ENCODE results near the gene SCAF1.

The SCAF1 gene

GRCh38 chr19:49624967-49625910, 16.8 kb upstream of the SCAF1 start:
- no peak overlapping the region for H3K27ac ChIP-seq
- H3K27me3 ChIP-seq (ENCODE audit: control insufficient read depth, insufficient read depth, low read length) = no peaks in the 10 kb centered on the region
- H3K4me1 ChIP-seq = no peaks in the 10 kb centered on the region
- H3K36me3 ChIP-seq (ENCODE audit: control insufficient read depth, insufficient read depth, low read length) = no peaks in the 10 kb centered on the region
- no peak overlapping the region for H2AFZ ChIP-seq
- H3K9me3 ChIP-seq (ENCODE audit: control insufficient read depth, low read length) = no peaks in the 10 kb centered on the region
- H3K9ac ChIP-seq = no peak overlapping the region
- TF ChIP-seq, protein P1, sequence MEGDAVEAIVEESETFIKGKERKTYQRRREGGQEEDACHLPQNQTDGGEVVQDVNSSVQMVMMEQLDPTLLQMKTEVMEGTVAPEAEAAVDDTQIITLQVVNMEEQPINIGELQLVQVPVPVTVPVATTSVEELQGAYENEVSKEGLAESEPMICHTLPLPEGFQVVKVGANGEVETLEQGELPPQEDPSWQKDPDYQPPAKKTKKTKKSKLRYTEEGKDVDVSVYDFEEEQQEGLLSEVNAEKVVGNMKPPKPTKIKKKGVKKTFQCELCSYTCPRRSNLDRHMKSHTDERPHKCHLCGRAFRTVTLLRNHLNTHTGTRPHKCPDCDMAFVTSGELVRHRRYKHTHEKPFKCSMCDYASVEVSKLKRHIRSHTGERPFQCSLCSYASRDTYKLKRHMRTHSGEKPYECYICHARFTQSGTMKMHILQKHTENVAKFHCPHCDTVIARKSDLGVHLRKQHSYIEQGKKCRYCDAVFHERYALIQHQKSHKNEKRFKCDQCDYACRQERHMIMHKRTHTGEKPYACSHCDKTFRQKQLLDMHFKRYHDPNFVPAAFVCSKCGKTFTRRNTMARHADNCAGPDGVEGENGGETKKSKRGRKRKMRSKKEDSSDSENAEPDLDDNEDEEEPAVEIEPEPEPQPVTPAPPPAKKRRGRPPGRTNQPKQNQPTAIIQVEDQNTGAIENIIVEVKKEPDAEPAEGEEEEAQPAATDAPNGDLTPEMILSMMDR (IDR thresholded peaks at IDR 0.05) = no peak
- no peak overlapping the region for H3K4me3 ChIP-seq (ENCODE audit: low read depth, low read length)
- H3K4me2 ChIP-seq (ENCODE audit: low read length) = no peak overlapping the region
- H3K79me2 ChIP-seq = peaks cover 9% of the 10 kb centered on the region

DNA sequence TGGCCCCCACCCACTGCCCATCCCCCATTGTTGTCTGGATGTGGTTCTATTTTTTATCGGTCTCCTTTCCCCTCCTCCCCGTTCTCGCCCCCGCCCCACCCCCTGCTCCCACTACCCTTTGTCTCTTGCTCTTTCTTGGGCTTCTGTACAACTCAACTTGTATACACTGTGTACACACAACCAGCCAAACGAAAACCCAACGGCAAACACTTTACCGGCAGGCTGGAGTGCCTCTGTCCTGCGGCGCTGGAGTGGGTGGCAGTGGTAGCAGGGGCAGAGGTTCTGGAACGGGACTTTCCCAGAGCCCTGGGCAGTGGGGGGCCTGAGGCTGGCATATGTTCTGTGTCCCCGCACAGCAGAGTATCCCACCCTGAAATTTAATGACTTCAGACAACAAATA, 15.8 kb upstream of the SCAF1 start:
- Histone ChIP-seq H3K27me3 (ENCODE audit: control insufficient read depth, insufficient read depth, low read length) (no peaks in the 10 kb centered on the region), H3K79me2 (peaks cover 4% of the 10 kb centered on the region), H2AFZ (no peak overlapping the region), H3K27ac (no peak overlapping the region), H3K9ac (no peak overlapping the region), H3K9me3 (ENCODE audit: control insufficient read depth, low read length) (no peaks in the 10 kb centered on the region), H3K36me3 (ENCODE audit: control insufficient read depth, insufficient read depth, low read length) (no peaks in the 10 kb centered on the region), H3K4me2 (ENCODE audit: low read length) (no peak overlapping the region), H3K4me3 (ENCODE audit: low read depth, low read length) (no peak overlapping the region), H3K4me1 (peaks cover 6% of the 10 kb centered on the region)
- TF ChIP-seq, protein P1 (IDR thresholded peaks at IDR 0.05) = no peak

- Histone ChIP-seq H2AFZ (no peak overlapping the region), H3K27me3 (ENCODE audit: control insufficient read depth, insufficient read depth, low read length) (no peaks in the 10 kb centered on the region), H3K79me2 (no peaks in the 10 kb centered on the region), H3K27ac (no peak overlapping the region), H3K9ac (no peak overlapping the region), H3K4me2 (ENCODE audit: low read length) (no peak overlapping the region), H3K36me3 (ENCODE audit: control insufficient read depth, insufficient read depth, low read length) (no peaks in the 10 kb centered on the region), H3K9me3 (ENCODE audit: control insufficient read depth, low read length) (no peaks in the 10 kb centered on the region), H3K4me1 (peaks cover 6% of the 10 kb centered on the region), H3K4me3 (ENCODE audit: low read depth, low read length) (no peak overlapping the region)
- TF ChIP-seq, protein P1 (IDR thresholded peaks at IDR 0.05) = no peak
Observed at GRCh38 chr19:49629659-49630058, 12.3 kb upstream of the SCAF1 start.

DNA sequence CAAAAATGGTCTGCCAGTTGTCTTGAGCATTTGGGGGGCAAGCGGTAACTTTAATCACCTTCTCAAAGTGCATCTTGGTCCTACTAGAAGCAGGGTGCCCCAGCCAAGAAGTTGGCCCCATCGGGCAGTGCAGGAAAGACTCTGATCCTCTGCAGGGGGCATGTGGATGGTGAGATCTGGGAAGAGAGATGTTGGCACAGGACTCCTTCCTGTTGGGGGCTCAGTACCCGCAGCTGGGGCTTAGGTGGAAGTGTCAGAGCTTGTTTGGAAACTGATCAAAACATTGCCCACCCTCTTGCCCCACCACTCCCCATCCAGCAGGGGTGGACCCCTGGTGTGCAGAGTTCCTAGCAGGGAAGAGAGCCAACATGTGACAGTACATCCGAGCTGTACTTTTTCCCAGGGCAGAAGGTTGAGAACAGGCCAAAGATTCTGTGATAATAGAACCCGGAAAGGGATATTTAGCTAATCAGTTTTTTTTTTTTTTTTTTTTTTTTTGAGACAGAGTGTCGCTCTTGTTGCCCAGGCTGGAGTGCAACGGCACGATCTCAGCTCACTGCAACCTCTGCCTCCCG, 10.9 kb upstream of the SCAF1 start:
- no peaks in the 10 kb centered on the region for H3K9me3 ChIP-seq (ENCODE audit: control insufficient read depth, low read length)
- no peak overlapping the region for H3K27ac ChIP-seq
- H2AFZ ChIP-seq = no peak overlapping the region
- no peak overlapping the region for H3K4me3 ChIP-seq (ENCODE audit: low read depth, low read length)
- peaks cover 6% of the 10 kb centered on the region for H3K4me1 ChIP-seq
- no peaks in the 10 kb centered on the region for H3K79me2 ChIP-seq
- no peaks in the 10 kb centered on the region for H3K36me3 ChIP-seq (ENCODE audit: control insufficient read depth, insufficient read depth, low read length)
- TF ChIP-seq, protein P1 (IDR thresholded peaks at IDR 0.05) = no peak
- H3K27me3 ChIP-seq (ENCODE audit: control insufficient read depth, insufficient read depth, low read length) = no peaks in the 10 kb centered on the region
- no peak overlapping the region for H3K9ac ChIP-seq
- no peak overlapping the region for H3K4me2 ChIP-seq (ENCODE audit: low read length)

Data from parathyroid adenoma (tissue), 2 donors.